ENCODE measurements around the gene GFM1. TPM values are rescaled to one million over a fixed set of nuclear protein-coding genes. Genes with fewer than 3 reads are reported as not detected.
A peak's percentile ranks its signal among the peaks of the same experiment; 100 is the strongest.

Gene GFM1
- total RNA-seq, 4 donors from 2014 or later: 36.4 to 46.6 (median 39.0) TPM

DNA sequence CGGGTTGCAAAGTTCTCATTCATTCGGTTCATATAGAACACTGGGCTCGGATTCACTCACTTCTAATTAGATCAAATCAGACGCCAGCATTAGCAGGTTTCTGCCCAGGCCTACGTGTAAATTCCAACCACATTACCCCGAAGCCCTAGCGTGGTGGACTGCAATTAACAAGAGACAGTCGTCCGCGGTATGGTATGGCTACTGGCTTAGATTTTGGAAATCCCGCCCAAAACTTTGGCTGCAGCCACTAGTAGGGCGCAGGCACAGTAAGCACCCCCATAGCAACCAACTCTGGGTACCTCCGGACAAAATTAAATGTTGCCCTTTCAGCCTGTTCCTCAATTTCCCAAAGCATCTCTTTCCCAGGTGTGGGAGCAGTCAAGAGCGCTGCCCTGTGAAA is 87.2 kb downstream of the GFM1 start:
- Histone ChIP-seq H3K9me3 (peaks cover 0 to 13% (median 5%) of the 10 kb centered on the region in 4 donors), H3K4me3 (peak overlapping the region; percentile 73 to 96 (median 76)), H3K36me3 (peaks cover 0 to 18% (median 0%) of the 10 kb centered on the region in 4 donors), H3K27ac (replicated peaks in 1 of 4) (peak overlapping the region; percentile 79 to 92 (median 86)), H3K27me3 (peaks cover 0 to 3% (median 0%) of the 10 kb centered on the region in 4 donors), H3K4me1 (peaks cover 19 to 71% (median 54%) of the 10 kb centered on the region in 4 donors)
- intact Hi-C loops (cut with DNase I): no loop called here
- no peak for DNase-seq (ENCODE audit: extremely low spot score)
- 48% methylated on average over 13 of the region's 14 CpGs for WGBS
- TF ChIP-seq POLR2AphosphoS5 (IDR thresholded peaks at IDR 0.05): no peak
- TF ChIP-seq POLR2A (IDR thresholded peaks at IDR 0.05; ENCODE audit: low read depth): no peak
- TF ChIP-seq, protein P1, sequence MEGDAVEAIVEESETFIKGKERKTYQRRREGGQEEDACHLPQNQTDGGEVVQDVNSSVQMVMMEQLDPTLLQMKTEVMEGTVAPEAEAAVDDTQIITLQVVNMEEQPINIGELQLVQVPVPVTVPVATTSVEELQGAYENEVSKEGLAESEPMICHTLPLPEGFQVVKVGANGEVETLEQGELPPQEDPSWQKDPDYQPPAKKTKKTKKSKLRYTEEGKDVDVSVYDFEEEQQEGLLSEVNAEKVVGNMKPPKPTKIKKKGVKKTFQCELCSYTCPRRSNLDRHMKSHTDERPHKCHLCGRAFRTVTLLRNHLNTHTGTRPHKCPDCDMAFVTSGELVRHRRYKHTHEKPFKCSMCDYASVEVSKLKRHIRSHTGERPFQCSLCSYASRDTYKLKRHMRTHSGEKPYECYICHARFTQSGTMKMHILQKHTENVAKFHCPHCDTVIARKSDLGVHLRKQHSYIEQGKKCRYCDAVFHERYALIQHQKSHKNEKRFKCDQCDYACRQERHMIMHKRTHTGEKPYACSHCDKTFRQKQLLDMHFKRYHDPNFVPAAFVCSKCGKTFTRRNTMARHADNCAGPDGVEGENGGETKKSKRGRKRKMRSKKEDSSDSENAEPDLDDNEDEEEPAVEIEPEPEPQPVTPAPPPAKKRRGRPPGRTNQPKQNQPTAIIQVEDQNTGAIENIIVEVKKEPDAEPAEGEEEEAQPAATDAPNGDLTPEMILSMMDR (IDR thresholded peaks at IDR 0.05): no peak
- TF ChIP-seq EP300 (IDR thresholded peaks at IDR 0.05): no peak

DNA sequence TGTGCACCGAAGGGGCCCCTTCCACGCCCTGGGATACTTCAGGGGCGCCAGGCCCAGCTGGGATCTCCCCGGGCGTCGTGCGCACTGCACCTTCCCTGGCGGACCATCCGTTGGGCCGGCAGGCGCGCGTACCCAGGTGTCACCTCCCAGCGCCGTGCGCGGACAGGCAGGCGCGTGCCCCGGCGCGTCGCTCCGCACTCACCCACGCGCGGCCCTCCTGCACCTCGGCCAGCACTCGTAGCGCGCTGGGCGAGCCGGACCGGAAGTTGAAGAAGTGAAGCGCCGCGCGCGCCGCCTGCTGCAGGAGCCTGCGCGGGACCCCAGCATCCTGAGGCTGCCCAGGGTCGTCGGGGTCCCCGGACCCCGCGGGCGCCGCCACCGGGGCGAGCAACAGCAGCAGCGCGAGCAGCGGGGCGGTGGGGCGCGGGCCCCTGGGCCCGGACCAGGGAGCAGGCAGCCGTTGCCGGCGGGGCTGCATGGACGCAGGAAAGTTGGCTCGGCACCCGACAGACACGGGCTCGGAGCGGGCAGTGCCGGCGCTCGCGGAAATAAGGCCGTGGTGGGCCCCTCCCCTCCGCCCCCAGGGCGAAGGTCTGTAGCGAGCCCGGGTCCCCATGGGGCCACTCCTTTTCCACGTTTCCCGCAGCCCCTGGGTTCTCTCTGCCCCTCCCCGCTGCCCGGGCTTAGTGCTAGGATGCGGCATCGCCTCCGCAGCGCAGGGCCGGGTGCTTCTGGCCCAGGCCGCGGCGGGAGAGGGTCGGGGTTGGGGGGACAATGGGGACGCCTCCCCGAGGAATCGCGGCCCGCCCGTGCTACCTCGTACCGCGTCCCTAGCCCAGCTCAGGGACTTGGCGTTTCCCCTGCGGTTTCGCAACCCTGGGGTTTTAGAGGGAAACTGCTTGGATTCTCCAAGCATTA is 87.9 kb downstream of the GFM1 start, which contains the start of gene RARRES1:
Gene RARRES1, minus strand, starts transcription at position 520 of the 918 bp plus-strand sequence. Its CDS starts 42 bp downstream, at position 478.
- H3K36me3 ChIP-seq: peaks cover 0 to 25% (median 0%) of the 10 kb centered on the region in 4 donors
- H3K4me1 ChIP-seq: peaks cover 19 to 66% (median 48%) of the 10 kb centered on the region in 4 donors
- no peak for DNase-seq (ENCODE audit: extremely low spot score)
- WGBS: 2% methylated on average over 24 of the region's 101 CpGs
- peaks cover 0 to 13% (median 5%) of the 10 kb centered on the region in 4 donors for H3K9me3 ChIP-seq
- TF ChIP-seq POLR2AphosphoS5 (IDR thresholded peaks at IDR 0.05) (peak; percentile 47 to 49), POLR2A (IDR thresholded peaks at IDR 0.05; ENCODE audit: low read depth) (no peak)
- TF ChIP-seq, protein P1 (IDR thresholded peaks at IDR 0.05): peak; percentile 9 to 28 (median 12)
- H3K4me3 ChIP-seq: peak within 1 kb of the TSS; percentile 73 to 96 (median 76)
- peak within 1 kb of the TSS; percentile 79 to 92 (median 86) for H3K27ac ChIP-seq (replicated peaks in 1 of 4)
- H3K27me3 ChIP-seq: peaks cover 0 to 3% (median 0%) of the 10 kb centered on the region in 4 donors
- intact Hi-C loops (cut with DNase I): no loop called here

DNA sequence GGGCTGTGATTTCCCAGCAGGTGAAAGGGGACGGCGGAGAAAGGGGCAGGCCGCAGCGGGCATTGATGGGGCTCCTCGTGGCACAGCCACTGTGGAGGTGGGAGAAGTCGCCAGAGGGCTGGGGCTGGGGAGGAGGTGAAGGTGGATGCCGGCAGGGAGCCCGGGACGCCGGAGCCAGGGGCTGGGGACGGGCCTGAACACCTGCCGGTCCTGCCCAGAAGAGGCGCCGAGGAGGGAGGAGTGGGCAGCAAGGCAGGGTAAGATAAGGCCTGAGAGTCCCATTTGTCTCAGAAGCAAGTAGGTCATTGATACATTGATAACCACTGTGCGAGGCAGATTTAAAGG is 88.5 kb downstream of the GFM1 start:
- H3K27ac ChIP-seq (replicated peaks in 1 of 4): peak overlapping the region; percentile 79 to 92 (median 86)
- H3K27me3 ChIP-seq: peaks cover 0 to 3% (median 0%) of the 10 kb centered on the region in 4 donors
- WGBS: 42% methylated on average over 15 of the region's 15 CpGs
- H3K4me3 ChIP-seq: peak overlapping the region; percentile 73 to 96 (median 76)
- TF ChIP-seq EP300 (IDR thresholded peaks at IDR 0.05): no peak
- TF ChIP-seq POLR2AphosphoS5 (IDR thresholded peaks at IDR 0.05): no peak
- TF ChIP-seq, protein P1 (IDR thresholded peaks at IDR 0.05): no peak
- no peak for TF ChIP-seq POLR2A (IDR thresholded peaks at IDR 0.05; ENCODE audit: low read depth)
- peaks cover 0 to 30% (median 0%) of the 10 kb centered on the region in 4 donors for H3K36me3 ChIP-seq
- peaks cover 14 to 59% (median 42%) of the 10 kb centered on the region in 4 donors for H3K4me1 ChIP-seq
- intact Hi-C loops (cut with DNase I): no loop called here
- peaks cover 0 to 13% (median 5%) of the 10 kb centered on the region in 4 donors for H3K9me3 ChIP-seq
- DNase-seq (ENCODE audit: extremely low spot score): no peak

DNA sequence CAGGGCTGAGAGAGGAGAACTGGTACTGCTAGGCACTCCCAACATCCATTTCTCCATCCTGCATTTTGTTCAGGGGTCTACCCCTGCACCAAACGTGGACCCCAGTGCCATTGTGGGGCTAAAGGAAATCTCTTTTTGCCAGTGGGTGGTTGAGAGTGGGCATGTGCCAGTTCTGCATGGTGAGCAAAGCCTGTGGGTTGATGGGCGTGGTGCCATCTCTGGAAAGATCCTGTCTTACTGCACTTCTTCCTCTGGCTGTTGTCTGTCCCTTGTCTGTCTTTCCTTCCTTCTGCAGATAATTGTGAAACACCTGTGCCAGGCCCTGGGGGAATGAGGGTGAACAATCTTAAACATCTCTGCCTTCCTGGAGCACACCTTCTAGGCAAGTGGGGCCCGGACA is 89.3 kb downstream of the GFM1 start:
- no peak overlapping the region for H3K4me3 ChIP-seq
- peaks cover 0 to 3% (median 0%) of the 10 kb centered on the region in 4 donors for H3K27me3 ChIP-seq
- H3K4me1 ChIP-seq: peaks cover 10 to 51% (median 36%) of the 10 kb centered on the region in 4 donors
- peak overlapping the region in 3 of 4 donors; percentile 36 to 92 (median 91) for H3K27ac ChIP-seq (replicated peaks in 1 of 4)
- DNase-seq (ENCODE audit: extremely low spot score): no peak
- no peak for TF ChIP-seq EP300 (IDR thresholded peaks at IDR 0.05)
- TF ChIP-seq POLR2AphosphoS5 (IDR thresholded peaks at IDR 0.05): no peak
- TF ChIP-seq, protein P1 (IDR thresholded peaks at IDR 0.05): no peak
- no peak for TF ChIP-seq POLR2A (IDR thresholded peaks at IDR 0.05; ENCODE audit: low read depth)
- H3K9me3 ChIP-seq: peaks cover 0 to 13% (median 5%) of the 10 kb centered on the region in 4 donors
- H3K36me3 ChIP-seq: peaks cover 0 to 38% (median 3%) of the 10 kb centered on the region in 4 donors
- intact Hi-C loops (cut with DNase I): no loop called here
- 84% methylated on average over 3 of the region's 3 CpGs for WGBS
